Hematopoietic multipotent progenitor cell (in vitro differentiated cells): ENCODE results near the gene CYSTM1. TPM values are rescaled to one million over a fixed set of nuclear protein-coding genes. Genes with fewer than 3 reads are reported as not detected.

ENCODE experiments used
- DNase-seq, 3 donors: peaks; one replicate each; pipeline ENCODE4 v3.0.0-alpha.2; 2011 to 2015; ENCODE audit warnings: low read depth in 2 of 3, low spot score in 2 of 3
- total RNA-seq: library from RNA; depleted of rRNA; stranded (reverse); fragments of >200 nt; gene quantifications from one replicate; pipeline ENCODE4 v1.2.3, GENCODE V29; 2012

CYSTM1 gene
- total RNA-seq, 1 donor: 8.9 TPM

DNA sequence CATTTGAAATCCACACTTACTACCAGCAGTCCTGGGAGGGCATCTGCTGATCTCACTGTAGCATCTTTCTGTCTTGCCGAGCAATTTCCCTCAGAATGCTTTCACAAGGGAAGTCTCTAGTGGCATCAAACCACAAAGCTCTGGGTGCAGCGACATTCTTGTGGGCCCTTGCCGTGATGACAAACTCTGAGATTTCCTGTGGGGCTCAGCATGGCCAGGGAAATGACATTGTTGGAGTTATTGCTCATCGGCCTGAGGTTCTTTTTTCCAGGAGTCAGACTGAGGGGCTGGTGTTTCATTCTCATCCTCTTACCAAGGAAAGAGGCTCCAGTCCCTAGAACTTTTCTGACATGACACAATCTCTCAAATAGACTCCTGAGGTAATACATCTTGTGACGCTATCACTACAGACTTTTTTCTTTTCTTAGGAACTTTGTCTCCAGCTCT is 76.6 kb downstream of the CYSTM1 start:
- DNase-seq: peak in 2 of 3 donors; percentile 74 to 80

DNA sequence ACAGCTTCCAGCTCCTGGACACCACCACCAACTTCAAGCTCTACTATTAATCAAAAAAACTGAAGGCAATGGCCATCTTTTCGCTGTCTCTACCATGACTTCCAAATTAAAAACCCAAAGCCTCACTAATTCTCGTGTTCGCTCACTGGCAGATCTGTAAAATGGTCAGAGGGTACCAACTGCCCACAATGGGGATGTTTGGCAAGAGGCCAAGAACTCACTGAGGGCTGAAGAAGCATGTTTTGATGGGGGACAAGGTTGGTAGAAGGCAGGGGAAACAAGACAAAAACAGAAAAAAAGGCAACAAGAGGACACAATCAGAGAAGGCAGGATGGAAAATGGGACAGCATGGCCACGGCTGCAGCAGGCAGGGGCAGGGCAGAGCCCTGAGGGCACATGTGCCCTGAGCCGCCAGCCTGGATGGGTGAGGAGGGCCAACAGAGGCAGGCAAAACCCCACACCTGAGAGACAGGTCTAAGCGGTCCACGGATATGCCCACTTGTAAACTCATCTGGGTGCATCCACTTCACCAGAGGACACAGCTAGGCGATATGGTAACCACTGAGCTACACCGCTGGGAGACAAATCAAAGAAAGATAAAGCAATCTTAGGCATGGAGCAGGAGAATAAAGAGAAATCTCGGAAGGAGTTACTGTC is 77.6 kb downstream of the CYSTM1 start:
- DNase-seq: no peak

DNA sequence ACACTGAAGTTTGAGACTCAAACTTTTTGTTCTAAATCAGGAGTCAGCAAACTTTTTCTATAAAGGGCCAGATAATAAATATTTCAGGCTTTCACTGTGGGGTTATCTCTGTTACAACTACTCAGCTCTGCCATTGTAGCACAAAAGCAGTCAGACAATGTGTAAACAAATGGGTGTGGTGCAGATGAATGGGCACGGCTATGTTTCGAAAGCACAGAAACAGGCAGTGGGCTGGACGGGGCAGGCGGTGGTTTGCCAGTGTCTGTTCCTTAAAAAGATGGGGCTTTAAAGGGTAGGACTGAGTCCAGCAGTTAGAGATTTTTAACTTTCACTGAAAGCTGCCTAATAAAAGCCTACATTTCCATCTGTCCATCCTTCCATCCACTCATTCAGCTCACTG is 79.0 kb downstream of the CYSTM1 start:
- DNase-seq: no peak

DNA sequence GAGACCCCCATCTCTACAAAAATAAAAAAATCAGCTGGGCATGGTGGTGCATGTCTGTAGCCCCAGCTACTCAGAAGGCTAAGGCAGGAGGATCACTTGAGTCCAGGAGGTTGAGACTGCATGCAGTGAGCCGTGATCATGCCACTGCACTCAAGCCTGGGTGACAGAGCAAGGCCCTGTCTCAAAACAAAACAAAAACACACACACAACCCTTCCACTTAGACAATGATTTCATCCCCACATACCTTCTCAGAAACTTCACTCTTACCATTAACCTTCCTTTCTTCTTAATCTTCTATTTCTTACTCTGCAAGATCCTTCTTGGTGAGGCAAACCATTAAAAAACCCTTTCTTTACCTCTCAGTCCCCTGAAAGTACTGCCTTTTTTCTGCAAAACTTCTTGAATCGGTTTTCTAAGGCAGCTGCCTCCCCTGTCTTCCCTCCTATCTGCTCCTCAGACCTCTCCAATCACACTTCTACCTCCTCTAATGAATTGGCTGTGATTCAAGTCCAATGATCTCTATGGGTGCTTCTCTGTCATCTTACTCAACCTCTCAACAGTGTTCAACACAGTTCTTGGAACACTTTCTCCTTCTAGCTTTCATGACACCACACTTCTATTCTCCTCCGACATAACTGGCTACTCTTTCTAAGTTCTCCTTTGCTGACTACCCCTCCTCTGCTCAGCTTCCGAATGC is 80.6 kb downstream of the CYSTM1 start:
- no peak for DNase-seq

DNA sequence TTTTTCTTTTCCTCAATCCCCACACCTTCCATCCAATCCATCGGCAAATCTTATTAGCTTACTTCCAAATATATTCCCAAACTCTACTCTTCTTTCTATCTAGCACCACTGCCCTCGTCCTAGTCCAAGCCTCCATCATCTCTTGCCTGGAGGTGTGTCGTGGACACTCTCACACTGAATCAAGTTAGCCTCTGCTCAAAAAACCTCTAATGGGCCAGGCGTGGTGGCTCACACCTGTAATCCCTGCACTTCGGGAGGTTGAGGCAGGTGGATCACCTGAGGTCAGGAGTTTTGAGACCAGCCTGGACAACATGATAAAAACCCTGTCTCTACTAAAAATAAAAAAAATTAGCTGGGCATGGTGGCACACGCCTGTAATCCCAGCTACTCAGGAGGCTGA is 81.7 kb downstream of the CYSTM1 start:
- no peak for DNase-seq

DNA sequence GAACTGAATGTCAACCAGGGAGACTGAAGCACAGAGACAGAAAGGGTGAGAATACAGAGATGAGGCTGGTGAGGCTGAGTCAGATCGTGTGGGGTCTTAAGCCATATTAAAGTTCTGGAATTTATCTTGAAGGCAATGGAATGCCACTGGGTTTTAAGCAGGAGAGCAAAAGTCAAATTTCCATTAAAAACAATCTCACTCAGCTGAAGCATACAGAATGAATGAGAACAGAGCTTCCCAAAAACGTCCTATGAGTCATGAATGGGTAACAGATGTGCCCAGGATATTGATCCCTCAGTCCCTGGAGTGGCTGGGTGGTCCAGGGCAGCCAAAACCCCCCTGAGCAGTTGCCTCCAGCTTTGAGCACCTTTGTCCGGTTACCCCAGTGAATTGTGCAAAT is 83.0 kb downstream of the CYSTM1 start:
- DNase-seq: no peak

DNA sequence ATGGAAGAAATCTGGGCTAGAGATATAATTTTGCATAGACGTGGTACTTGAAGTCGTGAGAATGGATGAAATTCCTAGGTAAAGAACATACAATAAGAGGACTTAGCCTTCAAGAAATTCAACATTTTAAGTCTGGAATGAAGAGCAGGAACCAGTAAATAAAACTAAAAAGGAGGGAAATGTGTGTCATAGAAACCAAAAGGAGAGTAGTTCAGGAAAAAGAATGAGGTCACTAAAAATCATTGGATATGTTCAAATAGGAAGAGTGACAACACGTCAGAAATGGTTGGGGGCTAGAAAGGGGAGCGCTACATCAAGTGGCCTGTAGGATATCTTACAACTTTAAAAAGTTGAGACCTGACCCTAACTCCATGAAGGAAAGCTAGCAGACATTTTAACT is 83.9 kb downstream of the CYSTM1 start:
- DNase-seq: no peak

DNA sequence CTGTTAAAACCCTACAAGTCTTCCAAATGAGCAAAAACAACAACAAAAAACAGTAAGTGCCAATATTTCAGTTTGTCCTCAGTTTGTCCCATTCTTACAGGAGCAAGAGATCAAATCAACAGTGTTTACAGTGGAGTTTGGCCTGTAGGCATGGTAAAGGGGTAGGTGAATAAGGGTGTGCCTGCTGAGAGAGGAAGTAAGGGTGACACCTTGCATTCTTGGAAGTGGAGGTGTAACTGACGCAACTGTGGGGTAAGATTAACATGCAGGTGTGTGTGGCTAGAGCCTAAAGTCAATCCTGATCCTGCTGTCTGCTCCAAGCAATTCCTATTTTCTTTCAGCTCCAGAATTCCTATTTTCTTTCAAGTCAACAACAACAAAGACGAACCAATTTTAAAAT is 84.5 kb downstream of the CYSTM1 start:
- DNase-seq: no peak

DNA sequence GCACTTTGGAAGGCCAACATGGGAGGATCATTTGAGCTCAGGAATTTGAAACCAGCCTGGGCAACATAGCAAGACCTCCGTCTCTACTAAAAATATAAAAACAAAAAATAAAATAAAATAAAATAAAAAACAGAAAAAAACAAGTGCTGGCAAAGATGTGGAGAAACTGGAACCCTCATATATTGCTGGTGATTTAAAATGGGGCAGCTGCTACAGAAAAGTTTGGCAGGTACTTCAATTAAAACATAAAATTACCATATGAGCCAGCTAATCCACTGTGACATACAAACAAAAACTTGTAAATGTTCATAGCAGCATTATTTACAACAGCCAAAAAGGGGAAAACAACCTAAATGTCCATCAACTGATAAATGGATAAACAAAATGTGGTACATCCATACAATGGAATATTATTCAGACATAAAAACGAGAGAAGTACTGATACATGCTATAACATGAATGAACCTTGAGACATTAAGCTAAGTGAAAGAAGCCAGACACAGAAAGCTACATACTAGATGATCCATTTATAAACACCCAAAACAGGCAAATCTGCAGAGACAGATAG is 85.2 kb downstream of the CYSTM1 start:
- DNase-seq: no peak

DNA sequence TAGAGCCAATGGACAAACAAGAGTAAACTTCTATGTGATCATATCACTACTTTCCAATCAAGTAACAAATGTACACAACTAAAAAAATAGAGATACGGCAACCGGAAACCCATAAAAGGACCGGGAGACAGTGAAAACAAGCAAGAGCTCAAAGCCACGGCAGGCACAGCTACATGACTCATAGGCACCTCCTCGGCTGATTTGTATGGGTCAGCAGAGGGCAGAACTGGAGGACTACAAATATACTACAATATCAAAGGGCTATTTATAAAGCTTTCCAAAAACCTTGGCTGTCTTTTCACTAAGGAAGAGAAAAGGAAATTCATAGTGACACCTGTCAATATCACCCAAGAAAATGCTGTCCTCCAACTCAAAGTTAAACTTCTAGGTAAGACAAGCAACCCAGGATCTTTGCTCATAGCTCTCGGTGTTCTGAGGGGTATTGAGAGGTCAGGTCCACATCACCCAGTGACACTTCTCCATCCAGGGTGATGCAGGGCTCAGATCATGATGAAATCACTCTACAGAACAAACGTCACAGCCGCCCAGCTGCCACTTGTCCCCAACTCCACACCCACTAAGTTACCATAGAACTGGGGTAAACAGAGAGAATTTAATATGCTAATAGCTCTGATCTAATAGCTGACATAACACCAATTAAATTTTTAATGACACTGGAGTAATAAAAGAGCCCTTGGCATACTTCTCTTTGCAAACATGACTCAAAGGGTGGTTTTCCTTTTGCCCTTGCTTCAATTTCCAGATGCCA is 86.6 kb downstream of the CYSTM1 start:
- no peak for DNase-seq

DNA sequence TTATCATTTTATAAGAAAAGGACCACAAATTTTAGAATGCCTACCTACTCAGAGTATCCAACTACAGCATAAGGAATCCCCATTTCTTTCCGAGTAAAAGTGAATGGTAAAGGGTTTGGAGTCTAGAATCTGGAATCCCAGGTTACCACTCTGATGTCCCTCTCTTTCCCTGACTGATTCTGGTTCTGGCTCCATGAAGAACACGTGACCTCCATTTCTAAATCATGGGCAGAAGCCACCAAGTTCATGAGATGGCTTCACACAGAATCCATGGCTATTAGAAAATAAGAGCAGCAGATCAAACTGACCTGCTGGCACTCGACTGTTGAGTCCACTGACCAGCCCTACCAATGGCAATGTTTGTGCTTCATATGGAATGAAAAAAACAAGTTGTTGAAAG is 87.2 kb downstream of the CYSTM1 start:
- no peak for DNase-seq

DNA sequence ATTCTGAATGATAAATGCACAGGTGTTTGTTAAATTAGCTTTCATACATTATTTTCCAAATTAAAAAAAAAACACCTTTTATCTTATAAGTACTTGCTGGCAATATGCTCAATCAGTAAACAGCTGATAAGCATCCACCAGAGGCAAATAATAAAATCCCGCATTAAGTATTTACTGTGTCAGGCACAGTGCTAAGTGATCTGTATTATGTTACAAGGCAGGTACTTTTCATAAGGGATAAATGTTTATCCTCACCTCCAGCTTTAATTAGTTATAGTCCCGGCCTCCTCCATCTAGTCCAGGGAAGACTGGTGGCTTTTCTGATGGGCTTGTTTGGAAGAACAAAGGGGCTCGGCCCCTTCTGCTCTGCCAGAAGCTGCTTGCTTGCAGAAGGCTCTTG is 87.9 kb downstream of the CYSTM1 start:
- DNase-seq: no peak

DNA sequence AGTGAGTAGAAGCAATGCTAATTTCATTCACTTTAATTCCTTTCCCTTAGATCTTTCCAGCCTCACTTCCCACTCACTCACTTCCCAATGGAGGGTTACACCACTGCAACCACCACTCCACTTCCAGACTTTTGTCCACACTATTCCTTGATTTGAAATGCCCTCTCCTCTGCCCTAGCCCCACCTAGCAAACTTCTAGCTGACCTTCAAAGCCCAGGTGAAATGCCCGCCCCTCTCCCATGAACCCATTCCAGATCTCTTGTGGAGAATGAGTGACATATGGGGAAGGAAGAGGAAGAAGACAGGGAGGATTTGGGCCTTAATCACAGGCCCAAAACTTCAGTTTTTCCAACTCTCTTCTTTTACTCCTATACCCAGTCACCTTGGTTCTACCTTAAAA is 90.9 kb downstream of the CYSTM1 start:
- no peak for DNase-seq

DNA sequence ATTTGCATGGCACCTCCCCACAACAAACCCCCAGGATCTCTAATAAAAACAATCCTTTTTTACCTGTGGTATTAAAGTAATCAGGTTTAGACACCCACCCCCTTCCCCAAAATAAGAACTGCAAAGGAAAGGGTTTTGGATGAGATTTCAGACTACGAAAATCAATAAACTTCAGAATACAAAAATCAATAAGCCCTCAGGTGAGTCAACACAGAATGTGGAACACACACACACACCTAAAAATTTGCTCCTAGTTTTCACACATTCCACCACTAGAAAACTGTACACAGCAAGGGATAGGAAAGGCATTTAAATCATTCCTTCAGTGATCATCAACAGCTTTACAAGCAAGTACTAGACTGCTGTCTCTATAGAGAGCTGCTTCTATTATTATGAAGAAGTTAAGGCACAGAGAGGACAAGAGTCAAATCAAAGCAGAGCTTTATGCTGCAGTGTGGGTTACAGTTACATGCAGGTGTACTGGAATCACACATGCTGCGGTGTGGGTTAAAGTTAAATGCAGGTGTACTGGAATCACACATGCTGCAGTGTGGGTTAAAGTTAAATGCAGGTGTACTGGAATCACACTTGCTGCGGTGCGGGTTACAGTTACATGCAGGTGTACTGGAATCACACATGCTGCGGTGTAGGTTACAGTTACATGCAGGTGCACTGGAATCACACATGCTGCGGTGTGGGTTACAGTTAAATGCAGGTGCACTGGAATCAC is 91.6 kb downstream of the CYSTM1 start:
- no peak for DNase-seq

DNA sequence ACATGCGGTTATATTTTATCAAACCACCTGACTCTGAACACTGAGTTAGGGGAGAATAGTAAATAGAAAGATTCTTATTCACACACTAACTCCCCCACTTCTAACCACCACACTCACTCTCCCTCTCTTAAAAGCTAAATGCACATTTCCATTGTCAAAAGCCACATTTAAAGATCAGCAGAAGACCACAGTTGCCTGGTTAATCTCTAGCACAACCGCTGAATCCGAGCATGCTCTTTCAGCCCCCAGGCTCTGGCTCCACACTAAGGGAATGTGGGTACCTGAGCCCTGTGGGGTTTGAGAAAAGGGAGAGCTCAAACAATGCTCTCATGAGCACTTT is 92.2 kb downstream of the CYSTM1 start:
- no peak for DNase-seq

DNA sequence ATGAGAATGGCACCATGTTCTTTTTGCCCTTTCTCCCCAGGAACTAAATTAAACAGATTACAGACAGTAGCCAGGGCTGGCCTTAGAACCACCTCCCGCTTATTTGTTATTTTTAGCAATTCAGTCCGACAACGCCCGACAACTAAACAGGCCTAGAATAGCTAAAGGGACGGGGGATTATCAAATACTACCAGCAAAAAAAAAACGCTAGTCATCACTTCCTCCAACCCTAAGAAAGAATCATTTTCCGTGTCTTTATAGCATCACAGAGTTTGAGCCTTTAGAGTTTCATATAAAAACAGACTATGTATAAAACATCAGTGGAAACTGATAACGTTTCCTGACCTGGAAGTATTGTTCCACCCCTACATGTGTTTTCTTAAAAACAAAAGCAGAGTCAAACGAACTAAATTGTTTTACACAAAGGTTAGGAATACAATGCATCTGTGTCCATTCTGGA is 92.6 kb downstream of the CYSTM1 start:
- no peak for DNase-seq

DNA sequence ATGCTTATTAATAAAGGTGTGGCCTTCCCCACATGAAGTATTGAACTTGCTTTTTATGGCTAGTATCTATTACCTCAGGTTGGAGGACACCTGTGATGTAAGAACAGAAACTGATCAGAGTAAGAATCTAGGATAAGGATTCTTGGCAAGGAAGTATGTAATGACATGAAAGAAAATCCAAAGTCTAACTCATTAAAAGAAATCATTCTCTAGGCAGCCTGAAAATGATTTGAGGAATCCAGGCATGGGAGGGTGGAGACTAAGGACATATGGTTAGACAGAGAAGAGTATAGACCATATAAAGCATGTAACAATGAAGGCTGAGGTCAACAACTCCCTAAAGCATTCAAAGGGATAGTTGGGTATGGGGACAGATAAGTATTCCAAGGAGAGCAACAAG is 95.0 kb downstream of the CYSTM1 start:
- DNase-seq: no peak

DNA sequence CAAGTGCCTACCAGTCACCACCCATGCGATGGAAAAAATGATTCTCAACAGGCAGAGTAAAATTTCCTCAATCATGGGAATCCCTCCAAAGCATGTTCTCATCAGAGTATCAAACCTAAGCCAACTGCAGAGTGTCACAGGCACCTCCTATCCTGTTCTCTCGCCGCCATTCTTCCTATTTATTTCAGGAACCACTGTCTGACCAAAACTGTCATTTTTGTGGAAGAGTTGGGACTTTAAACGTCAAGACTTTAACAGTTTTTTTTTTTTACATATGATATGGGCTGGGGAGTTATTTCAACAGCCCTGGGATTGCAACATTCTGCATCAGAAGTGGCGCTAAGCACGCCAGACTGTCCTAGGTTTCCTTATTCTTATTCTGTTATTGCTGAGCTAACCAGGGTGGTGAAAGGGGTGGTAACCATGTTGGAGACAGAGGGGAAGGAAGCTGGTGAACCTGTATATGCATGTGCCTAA is 98.5 kb downstream of the CYSTM1 start:
- peak in 1 of 3 donors; percentile 50 for DNase-seq

DNA sequence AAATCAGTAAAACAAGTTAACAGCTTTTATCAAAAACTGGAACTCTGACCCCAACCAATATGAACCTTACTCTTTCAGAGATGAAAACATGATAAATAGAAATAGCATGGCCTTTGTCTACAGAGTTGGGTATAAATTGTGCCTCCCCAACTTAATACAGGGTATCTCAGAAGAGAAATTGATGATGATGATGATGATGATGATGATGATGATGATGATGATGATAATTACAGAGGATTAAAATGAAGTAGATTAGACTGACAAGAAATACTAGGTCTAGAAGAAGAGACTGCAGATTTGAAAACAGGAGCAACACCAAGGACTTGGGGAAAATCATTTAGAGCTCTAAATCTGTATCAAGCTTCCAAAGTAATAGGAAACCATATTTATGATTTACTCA is 100.8 kb downstream of the CYSTM1 start:
- no peak for DNase-seq

DNA sequence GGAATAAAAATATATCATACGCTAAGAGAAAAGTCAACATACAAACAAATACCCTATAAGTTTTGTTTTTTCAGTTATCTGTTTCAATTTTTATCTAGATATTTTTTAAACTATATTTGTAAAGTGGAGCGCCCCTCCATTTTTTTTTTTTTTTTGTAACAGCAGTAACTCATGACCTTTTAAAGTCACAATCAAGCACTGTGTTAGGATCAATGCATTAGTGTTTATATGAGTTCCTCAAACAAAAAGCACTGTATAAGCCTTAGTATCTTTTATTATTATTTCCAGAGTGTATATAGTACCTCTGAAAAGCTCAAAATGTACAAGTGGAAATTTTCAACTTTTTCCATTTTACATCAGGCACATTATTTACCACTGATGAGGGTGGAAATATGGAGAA is 107.3 kb downstream of the CYSTM1 start:
- DNase-seq: no peak

DNA sequence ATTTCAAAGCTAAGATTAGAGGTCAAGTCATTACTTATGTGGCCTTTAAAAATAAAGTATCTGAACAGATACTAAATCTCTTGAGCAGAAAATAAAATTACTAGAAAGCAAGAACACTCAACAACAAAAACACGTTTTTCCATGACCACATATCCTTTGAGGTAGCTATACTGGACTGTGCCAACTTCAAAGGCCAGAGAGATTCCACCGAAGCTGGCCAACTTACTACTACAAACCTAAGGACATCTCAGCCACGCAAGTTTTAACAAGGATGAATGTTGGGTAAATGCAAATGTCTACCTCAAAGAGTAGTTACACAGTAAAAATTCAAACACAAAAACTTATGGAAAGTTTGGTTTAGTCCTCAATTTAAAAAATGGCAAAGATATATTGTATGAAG is 109.0 kb downstream of the CYSTM1 start:
- DNase-seq: no peak
